Measurements from ENCODE around the gene MIGA2. TPM values are rescaled to one million over a fixed set of nuclear protein-coding genes. Genes with fewer than 3 reads are reported as not detected.

Gene MIGA2
- total and polyA plus RNA-seq, 4 donors, result 8.0 to 42.6 (median 16.9) TPM

GRCh38 chr9:129095170-129095667, 58.8 kb downstream of the MIGA2 start (continued):
- no peak for TF ChIP-seq SP1 (IDR thresholded peaks at IDR 0.05)
- TF ChIP-seq FOXA1 (IDR thresholded peaks at IDR 0.05), result no peak
- no peak for TF ChIP-seq JUND (IDR thresholded peaks at IDR 0.05)
- no peak for TF ChIP-seq FOXA2 (IDR thresholded peaks at IDR 0.05)
- TF ChIP-seq ZBTB33 (IDR thresholded peaks at IDR 0.05), result no peak
- no peak for TF ChIP-seq RXRA (IDR thresholded peaks at IDR 0.05)
- no peak for TF ChIP-seq ATF3 (IDR thresholded peaks at IDR 0.05)
- no peak for TF ChIP-seq HNF4A (conservative IDR thresholded peaks at IDR 0.05)

- peaks cover 0 to 18% (median 11%) of the 10 kb centered on the region in 4 donors for H3K4me1 ChIP-seq (ENCODE audit: control insufficient read depth in 4 of 4, insufficient read depth in 4 of 4, low read length in 3 of 4)
- 95% methylated on average over 12 of the region's 12 CpGs for WGBS
- no peaks in the 10 kb centered on the region for H3K9me3 ChIP-seq (ENCODE audit: control insufficient read depth in 4 of 4, low read length in 3 of 4)
- DNase-seq (ENCODE audit: low spot score), result no peak
- H3K36me3 ChIP-seq (ENCODE audit: control insufficient read depth in 4 of 4, insufficient read depth in 3 of 4, low read depth in 1 of 4, low read length in 3 of 4), result peaks cover 8 to 38% (median 24%) of the 10 kb centered on the region in 4 donors
- TF ChIP-seq RXRA (IDR thresholded peaks at IDR 0.05), result no peak
- no peak for TF ChIP-seq HNF4G (IDR thresholded peaks at IDR 0.05)
- TF ChIP-seq CTCF (IDR thresholded peaks at IDR 0.05; ENCODE audit: low read depth, low read length, missing input control), result no peak
- TF ChIP-seq JUND (IDR thresholded peaks at IDR 0.05), result no peak
- TF ChIP-seq RAD21 (IDR thresholded peaks at IDR 0.05), result no peak
- no peak for TF ChIP-seq REST (IDR thresholded peaks at IDR 0.05)
- no peak for TF ChIP-seq HNF4A (conservative IDR thresholded peaks at IDR 0.05)
- TF ChIP-seq FOXA1 (IDR thresholded peaks at IDR 0.05), result no peak
- TF ChIP-seq ZBTB33 (IDR thresholded peaks at IDR 0.05), result no peak
- no peak for TF ChIP-seq EGR1 (IDR thresholded peaks at IDR 0.05; ENCODE audit: low read depth in 2 of 2)
- TF ChIP-seq FOXA2 (IDR thresholded peaks at IDR 0.05), result no peak
- no peak for TF ChIP-seq GABPA (IDR thresholded peaks at IDR 0.05 in 1 of 2, conservative IDR thresholded peaks at IDR 0.05 in 1 of 2)
- TF ChIP-seq ATF3 (IDR thresholded peaks at IDR 0.05), result no peak
- no peak for TF ChIP-seq YY1 (IDR thresholded peaks at IDR 0.05)
- TF ChIP-seq SP1 (IDR thresholded peaks at IDR 0.05), result no peak
- H3K27me3 ChIP-seq (ENCODE audit: control insufficient read depth in 4 of 4, insufficient read depth in 4 of 4, low read length in 3 of 4), result no peaks in the 10 kb centered on the region
- H3K27ac ChIP-seq (ENCODE audit: low read depth in 1 of 2, low read length in 2 of 2), result no peak overlapping the region
- H3K4me3 ChIP-seq (ENCODE audit: low read depth in 1 of 3, low read length in 3 of 3), result no peak overlapping the region
- no peak overlapping the region for H3K9ac ChIP-seq (ENCODE audit: low read depth in 1 of 2, low read length in 2 of 2)
Observed at GRCh38 chr9:129095908-129096307, 59.5 kb downstream of the MIGA2 start.
